ENCODE data around the gene EDC3.

- TF ChIP-seq, protein P1, sequence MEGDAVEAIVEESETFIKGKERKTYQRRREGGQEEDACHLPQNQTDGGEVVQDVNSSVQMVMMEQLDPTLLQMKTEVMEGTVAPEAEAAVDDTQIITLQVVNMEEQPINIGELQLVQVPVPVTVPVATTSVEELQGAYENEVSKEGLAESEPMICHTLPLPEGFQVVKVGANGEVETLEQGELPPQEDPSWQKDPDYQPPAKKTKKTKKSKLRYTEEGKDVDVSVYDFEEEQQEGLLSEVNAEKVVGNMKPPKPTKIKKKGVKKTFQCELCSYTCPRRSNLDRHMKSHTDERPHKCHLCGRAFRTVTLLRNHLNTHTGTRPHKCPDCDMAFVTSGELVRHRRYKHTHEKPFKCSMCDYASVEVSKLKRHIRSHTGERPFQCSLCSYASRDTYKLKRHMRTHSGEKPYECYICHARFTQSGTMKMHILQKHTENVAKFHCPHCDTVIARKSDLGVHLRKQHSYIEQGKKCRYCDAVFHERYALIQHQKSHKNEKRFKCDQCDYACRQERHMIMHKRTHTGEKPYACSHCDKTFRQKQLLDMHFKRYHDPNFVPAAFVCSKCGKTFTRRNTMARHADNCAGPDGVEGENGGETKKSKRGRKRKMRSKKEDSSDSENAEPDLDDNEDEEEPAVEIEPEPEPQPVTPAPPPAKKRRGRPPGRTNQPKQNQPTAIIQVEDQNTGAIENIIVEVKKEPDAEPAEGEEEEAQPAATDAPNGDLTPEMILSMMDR (IDR thresholded peaks at IDR 0.05), result no peak
- TF ChIP-seq FOSL2 (IDR thresholded peaks at IDR 0.05) (no peak), FOSL2 (CRISPR knock-in tag; IDR thresholded peaks at IDR 0.05) (no peak), POLR2A (IDR thresholded peaks at IDR 0.05; ENCODE audit: low read length) (no peak), CBX8 (IDR thresholded peaks at IDR 0.05) (no peak), EP300 (IDR thresholded peaks at IDR 0.05) (no peak), PBX3 (IDR thresholded peaks at IDR 0.05) (no peak), RNF2 (IDR thresholded peaks at IDR 0.05; ENCODE audit: borderline replicate concordance, low read depth) (no peak), NR3C1 (IDR thresholded peaks at IDR 0.05) (no peak), ESRRA (IDR thresholded peaks at IDR 0.05; ENCODE audit: borderline replicate concordance, low read length) (no peak)
These were observed 37.0 kb upstream of the EDC3 start for GRCh38 chr15:74732846-74733245.

Measured in A549 (cell line).